Brain microvascular endothelial cell (primary cell): Measurements from ENCODE around the gene DCST2.

Experiments
- DNase-seq: peaks from one replicate; pipeline ENCODE4 v3.0.0-alpha.2; 2020
- H3K27ac ChIP-seq: fragments of 250-450 bp; sonication (Bioruptor Pico); 2 replicates; pipeline ENCODE4 v1.5.1; 2020; ENCODE audit warnings: mild to moderate bottlenecking, moderate library complexity
- H3K27me3 ChIP-seq: fragments of 250-450 bp; sonication (Bioruptor Pico); replicated peaks from 2 replicates; pipeline ENCODE4 v1.5.1; 2020; ENCODE audit warnings: mild to moderate bottlenecking
- H3K36me3 ChIP-seq: fragments of 250-450 bp; sonication (Bioruptor Pico); replicated peaks from 2 replicates; pipeline ENCODE4 v1.5.1; 2020; ENCODE audit warnings: mild to moderate bottlenecking
- H3K4me3 ChIP-seq: 2 replicates; pipeline ENCODE4 v1.5.1; 2011; ENCODE audit warnings: low read depth, mild to moderate bottlenecking, control low read depth, low read length, moderate library complexity
- CTCF ChIP-seq: IDR thresholded peaks from 2 replicates; pipeline ENCODE4 v1.5.1; 2011; ENCODE audit warnings: low read depth, mild to moderate bottlenecking, moderate library complexity, low read length, control low read depth, inconsistent platforms; ENCODE audit errors: missing control alignments
- in situ Hi-C: cut with HindIII; loops from 2 replicates; pipeline ENCODE4 v1.10.0; 2017; ENCODE audit warnings: low sequenced_read_pairs, low pct_ligation_motif_present

The DCST2 gene

GRCh38 chr1:155052439-155053395 is 19.1 kb upstream of the DCST2 start:
- DNase-seq = no peak
- in situ Hi-C loops = no loop called here
- H3K4me3 ChIP-seq = peak overlapping the region; percentile 67

GRCh38 chr1:155051777-155052398 is 18.3 kb upstream of the DCST2 start:
- no peak overlapping the region for H3K27ac ChIP-seq
- peak overlapping the region; percentile 67 for H3K4me3 ChIP-seq
- DNase-seq = no peak
- no peaks in the 10 kb centered on the region for H3K27me3 ChIP-seq
- no peak for TF ChIP-seq CTCF
- in situ Hi-C loops = no loop called here
- H3K36me3 ChIP-seq = peaks cover 12% of the 10 kb centered on the region

More at GRCh38 chr1:155052439-155053395, 19.1 kb upstream of the DCST2 start:
- peak; percentile 51 for TF ChIP-seq CTCF
- Histone ChIP-seq H3K27ac (no peak overlapping the region), H3K27me3 (no peaks in the 10 kb centered on the region), H3K36me3 (peaks cover 15% of the 10 kb centered on the region)

- Histone ChIP-seq H3K36me3 (peaks cover 9% of the 10 kb centered on the region), H3K27me3 (no peaks in the 10 kb centered on the region), H3K4me3 (peak overlapping the region; percentile 67), H3K27ac (peak overlapping the region; percentile 39)
- no peak for DNase-seq
- no peak for TF ChIP-seq CTCF
- in situ Hi-C loops = no loop called here
Observed at GRCh38 chr1:155051342-155051776, 17.8 kb upstream of the DCST2 start.

GRCh38 chr1:155050560-155051341 is 17.2 kb upstream of the DCST2 start, which contains the start of gene ADAM15:
Gene ADAM15, plus strand, starts transcription at chr1:155051316. Its CDS starts 71 bp downstream, at chr1:155051387.
- DNase-seq = peak; percentile 46
- Histone ChIP-seq H3K4me3 (peak within 1 kb of the TSS; percentile 67), H3K27me3 (no peaks in the 10 kb centered on the region), H3K27ac (peak within 1 kb of the TSS; percentile 45), H3K36me3 (peaks cover 3% of the 10 kb centered on the region)
- peak; percentile 79 for TF ChIP-seq CTCF
- in situ Hi-C loops = no loop called here

- Histone ChIP-seq H3K27me3 (no peaks in the 10 kb centered on the region), H3K4me3 (peak overlapping the region; percentile 67), H3K36me3 (no peaks in the 10 kb centered on the region), H3K27ac (no peak overlapping the region)
- DNase-seq = no peak
- no peak for TF ChIP-seq CTCF
- in situ Hi-C loops = no loop called here
Observed at GRCh38 chr1:155049651-155050559, 16.3 kb upstream of the DCST2 start.
